AG08396 (cell line): ENCODE data around the gene KHNYN.
A peak's percentile ranks its signal among the peaks of the same experiment; 100 is the strongest.

Experiments used
- DNase-seq: peaks from one replicate; pipeline ENCODE4 v3.0.0; 2012; ENCODE audit warnings: low spot score, mixed read lengths

The KHNYN gene

GRCh38 chr14:24401810-24402702 lies 27.7 kb upstream of the KHNYN start:
- no peak for DNase-seq

- DNase-seq: peak; percentile 42
Observed at GRCh38 chr14:24403294-24403998, 26.3 kb upstream of the KHNYN start.

DNA sequence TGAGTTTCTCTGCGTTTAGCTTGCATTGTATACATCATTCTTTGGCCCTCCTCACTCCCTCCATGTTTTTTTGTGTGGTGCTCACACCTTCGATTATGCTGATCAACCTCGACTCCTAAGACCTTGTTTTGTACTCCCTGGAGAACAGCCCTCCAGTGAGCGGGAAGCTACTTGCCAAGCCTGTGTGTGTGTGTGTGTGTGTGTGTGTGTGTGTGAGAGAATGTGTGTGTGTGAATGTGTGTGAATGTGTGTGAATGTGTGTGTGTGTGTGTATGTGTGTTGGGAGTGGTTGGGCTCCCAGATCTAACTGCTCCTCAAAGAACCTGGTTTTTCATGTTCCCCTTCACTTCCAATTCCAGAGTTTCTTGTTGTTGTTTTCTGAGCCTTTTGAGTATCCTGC lies 24.9 kb upstream of the KHNYN start:
- no peak for DNase-seq

GRCh38 chr14:24406416-24406815 lies 23.3 kb upstream of the KHNYN start:
- no peak for DNase-seq

GRCh38 chr14:24407608-24408325 lies 22.0 kb upstream of the KHNYN start:
- DNase-seq: no peak

DNA sequence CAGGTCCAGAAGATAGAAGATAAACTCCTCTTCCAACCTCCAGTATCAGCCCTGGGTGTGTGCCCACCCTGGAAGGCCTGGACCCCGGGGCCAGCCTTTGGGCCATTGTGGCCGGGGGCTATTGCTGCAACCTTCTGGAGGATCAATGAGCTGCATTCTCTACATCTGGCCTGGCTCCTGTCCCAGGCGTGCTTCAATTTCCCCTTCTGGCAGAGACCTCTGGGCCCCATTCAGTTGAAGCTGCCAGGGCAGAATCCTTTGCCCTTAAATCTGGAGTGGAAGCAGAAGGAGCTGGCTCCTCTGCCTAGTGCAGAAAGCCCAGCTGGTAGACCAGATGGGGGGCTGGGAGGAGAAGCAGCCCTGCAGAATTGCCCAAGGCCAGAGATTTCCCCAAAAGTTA lies 21.0 kb upstream of the KHNYN start:
- DNase-seq: no peak

DNA sequence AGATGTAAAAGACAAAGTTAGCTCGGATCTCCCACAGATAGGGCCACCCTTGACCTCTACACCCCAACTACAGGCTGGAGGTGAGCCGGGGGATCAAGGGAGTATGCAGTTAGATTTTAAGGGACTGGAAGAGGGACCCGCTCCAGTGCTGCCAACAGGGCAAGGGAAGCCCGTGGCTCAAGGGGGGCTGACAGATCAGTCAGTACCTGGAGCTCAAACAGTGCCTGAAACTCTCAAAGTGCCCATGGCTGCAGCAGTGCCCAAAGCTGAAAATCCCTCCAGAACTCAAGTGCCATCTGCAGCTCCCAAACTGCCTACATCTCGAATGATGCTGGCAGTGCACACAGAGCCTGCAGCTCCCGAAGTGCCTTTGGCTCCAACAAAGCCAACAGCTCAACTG lies 20.6 kb upstream of the KHNYN start:
- DNase-seq: no peak

DNA sequence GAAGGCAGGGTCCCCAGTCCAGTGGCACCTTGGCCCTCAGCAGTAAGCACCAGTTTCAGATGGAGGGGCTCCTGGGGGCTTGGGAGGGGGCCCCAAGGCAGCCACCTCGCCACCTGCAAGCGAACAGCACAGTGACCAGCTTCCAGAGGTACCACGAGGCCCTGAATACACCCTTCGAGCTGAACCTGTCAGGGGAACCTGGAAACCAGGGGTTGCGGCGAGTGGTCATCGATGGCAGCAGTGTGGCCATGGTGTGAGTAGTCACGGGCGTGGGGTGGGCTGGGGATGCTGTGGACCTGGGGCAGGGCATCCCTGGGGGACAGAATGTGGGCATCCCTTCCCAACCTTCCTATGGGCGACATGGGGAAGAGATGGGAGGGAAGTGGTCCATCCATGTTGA lies 19.8 kb upstream of the KHNYN start:
- no peak for DNase-seq

DNA sequence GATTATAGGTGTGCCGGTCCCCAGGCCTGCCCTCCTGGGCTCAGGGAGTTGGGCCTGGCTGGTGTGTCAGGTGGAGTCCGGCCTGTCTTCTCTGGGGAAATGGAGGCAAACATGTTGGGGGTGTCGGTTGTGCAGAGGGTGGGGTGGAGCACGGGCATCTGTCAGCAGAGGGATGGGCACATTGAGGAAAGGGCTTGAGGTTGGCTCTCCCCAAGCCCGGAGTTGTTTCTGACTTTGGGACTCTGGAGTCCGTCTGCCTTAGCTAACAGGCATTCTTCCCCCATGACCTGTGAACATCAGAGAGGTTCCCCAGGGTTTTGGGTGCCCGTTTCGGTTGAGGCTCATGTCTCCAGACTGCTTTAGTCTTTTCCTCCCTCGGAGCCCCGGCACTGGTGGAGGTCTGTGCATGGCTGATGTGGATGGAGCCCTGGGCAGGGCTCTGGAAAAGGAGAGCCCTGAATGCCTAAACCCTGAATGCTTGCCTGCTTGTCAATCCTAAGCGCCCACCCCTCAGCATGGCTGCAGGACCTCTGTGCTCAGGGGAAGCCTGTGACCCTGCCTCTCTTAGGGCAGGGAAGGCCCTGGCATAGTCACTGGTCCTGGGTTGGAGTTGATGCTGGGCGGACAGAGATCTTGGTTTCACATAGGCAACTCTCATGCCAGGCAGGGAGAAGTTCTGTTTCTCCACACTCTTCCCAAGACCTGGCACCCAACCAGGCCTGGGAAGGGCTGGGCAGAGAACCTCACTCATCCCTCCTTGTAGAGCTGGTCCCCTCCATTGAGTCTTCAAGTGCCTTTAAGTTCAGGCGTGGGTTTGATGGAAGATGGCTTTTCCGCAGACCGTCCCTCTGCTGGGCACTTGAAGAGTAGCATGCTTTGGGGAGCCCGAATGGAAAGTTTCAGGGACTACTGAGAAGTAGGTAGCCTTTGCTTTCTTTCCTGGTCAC lies 18.0 kb upstream of the KHNYN start:
- DNase-seq: peak; percentile 71

DNA sequence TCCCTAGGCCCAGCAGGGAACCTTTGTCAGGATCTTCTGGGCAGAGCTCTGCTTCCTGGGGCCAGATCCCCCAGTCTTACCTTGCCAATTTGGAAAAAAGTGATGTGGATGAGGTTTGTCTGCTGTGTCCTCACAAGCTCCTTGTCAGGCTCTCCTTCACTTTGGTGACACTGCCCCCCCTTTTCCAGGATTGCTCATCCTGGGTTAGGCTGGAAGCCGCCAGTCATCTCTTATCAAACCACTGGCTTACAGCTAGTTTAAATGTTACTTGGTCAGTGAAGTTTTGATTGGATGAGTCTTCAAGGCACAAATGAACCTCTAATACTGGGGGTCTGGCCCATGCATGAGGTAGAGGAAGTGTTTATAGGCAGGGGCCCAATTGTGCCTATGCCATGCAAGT lies 15.7 kb upstream of the KHNYN start:
- DNase-seq: no peak

GRCh38 chr14:24414732-24415420 lies 14.9 kb upstream of the KHNYN start:
- DNase-seq: no peak

GRCh38 chr14:24415421-24416253 lies 14.1 kb upstream of the KHNYN start:
- no peak for DNase-seq

DNA sequence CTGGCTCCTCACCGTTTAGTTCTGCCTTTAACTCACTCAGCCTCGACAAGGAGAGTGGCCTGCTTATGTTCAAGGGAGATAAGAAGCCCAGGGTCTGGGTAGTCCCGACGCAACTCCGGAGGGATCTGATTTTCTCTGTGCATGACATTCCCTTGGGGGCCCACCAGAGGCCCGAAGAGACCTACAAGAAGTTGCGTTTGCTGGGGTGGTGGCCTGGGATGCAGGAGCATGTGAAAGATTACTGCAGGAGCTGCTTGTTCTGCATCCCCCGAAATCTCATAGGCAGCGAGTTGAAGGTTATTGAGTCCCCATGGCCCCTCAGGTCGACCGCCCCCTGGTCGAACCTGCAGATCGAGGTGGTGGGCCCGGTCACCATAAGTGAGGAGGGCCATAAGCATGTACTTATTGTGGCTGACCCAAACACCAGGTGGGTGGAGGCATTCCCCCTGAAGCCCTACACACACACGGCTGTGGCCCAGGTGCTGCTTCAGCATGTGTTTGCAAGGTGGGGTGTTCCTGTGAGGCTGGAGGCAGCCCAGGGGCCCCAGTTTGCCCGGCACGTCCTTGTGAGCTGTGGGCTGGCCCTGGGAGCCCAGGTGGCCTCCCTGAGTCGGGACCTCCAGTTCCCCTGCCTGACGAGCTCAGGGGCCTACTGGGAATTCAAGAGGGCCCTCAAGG lies 13.4 kb upstream of the KHNYN start:
- DNase-seq: no peak

DNA sequence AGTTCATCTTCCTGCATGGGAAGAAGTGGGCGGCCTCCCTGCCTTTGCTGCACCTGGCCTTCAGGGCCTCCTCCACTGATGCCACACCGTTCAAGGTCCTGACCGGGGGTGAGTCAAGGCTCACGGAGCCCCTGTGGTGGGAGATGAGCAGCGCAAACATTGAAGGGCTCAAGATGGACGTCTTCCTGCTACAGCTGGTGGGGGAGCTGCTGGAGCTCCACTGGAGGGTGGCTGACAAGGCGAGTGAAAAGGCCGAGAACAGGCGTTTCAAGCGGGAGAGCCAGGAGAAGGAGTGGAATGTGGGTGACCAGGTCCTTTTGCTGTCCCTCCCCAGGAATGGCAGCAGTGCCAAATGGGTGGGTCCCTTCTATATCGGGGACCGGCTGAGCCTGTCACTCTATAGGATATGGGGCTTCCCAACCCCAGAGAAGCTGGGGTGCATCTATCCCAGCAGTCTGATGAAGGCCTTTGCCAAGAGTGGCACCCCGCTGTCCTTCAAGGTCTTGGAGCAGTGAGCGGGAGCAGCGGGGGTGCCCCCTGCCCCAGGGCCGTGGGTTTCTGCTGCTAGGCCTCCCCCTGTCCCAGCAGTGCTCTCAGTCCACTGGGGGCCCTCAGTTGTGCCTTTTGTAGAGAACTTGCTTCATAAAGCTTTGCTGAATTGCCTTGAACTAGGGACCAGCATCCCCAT lies 12.7 kb upstream of the KHNYN start:
- no peak for DNase-seq

DNA sequence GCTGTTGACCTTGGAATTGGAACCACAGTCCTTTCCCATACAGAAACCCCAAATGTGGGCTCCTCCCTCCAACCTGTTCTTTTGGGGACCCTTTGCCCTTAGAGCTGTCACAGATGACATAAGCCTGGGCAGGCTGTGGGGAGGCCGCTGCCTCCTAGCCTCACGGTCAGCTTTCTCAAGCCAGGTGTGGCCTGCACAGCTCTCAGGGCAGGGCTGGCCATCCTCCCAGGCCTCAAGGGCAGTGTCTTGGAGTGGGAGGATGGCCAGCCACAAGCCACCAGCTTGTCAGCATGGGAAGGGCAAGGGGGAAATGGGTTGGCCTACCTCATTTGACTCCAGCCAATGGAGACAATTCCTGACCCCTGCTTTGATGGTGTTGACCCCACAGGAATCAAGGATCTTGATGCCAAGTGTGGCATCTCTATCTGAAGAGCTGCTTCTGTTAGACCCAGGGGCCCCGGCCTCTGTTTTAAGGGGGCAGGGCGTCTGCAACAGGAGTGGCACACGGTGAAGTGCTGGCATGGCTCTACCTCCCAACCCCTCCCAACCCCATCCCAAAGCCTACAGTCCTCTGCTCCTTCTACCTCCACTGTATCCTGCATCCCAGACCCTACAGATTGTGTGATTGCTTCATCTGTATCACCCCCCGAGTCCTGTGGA lies 11.8 kb upstream of the KHNYN start:
- DNase-seq: no peak

- no peak for DNase-seq
Observed at GRCh38 chr14:24418492-24418873, 11.3 kb upstream of the KHNYN start.

GRCh38 chr14:24422261-24422660 lies 7.5 kb upstream of the KHNYN start:
- DNase-seq: no peak
